Measurements from ENCODE around the gene SEMA7A.

- no peak for TF ChIP-seq POLR2A (IDR thresholded peaks at IDR 0.05; ENCODE audit: low read depth, low read length)
- no peak for TF ChIP-seq POLR2AphosphoS5 (IDR thresholded peaks at IDR 0.05; ENCODE audit: low read depth, low read length)
- TF ChIP-seq POU2F2 (IDR thresholded peaks at IDR 0.05; ENCODE audit: low read depth, low read length) = no peak
- no peak for TF ChIP-seq TAF1 (IDR thresholded peaks at IDR 0.05; ENCODE audit: low read depth, low read length)
- no peak for TF ChIP-seq SPI1 (IDR thresholded peaks at IDR 0.05; ENCODE audit: low read depth, low read length)
- TF ChIP-seq PAX5 (IDR thresholded peaks at IDR 0.05; ENCODE audit: insufficient read depth, low read length, severe bottlenecking) = no peak
These were observed 24.7 kb upstream of the SEMA7A start for GRCh38 chr15:74458473-74458872.
